CD8-positive, alpha-beta memory T cell (primary cell): ENCODE measurements around the gene VCX. TPM values are rescaled to one million over a fixed set of nuclear protein-coding genes. Genes with fewer than 3 reads are reported as not detected.

Source experiments
- CTCF ChIA-PET: fragments of 350-600 bp; sonication (Branson Sonifier 250); formaldehyde crosslinking; loops from one replicate; lab custom pipeline; 2021; ENCODE audit warnings: antibody characterized with exemption; lab: Charles Lee
- POLR2A ChIA-PET: fragments of 350-600 bp; sonication (Branson Sonifier 250); formaldehyde crosslinking; loops from one replicate; lab custom pipeline; 2021; ENCODE audit warnings: antibody characterized with exemption; lab: Charles Lee
- DNase-seq, 5 donors: peaks; one replicate each; pipeline versions ENCODE4 v3.0.0 to v3.0.0-alpha.2; 2020 to 2022; ENCODE audit warnings: mixed read lengths in 1 of 5
- H3K27ac ChIP-seq: one replicate; pipeline ENCODE4 v1.7.0; 2013; ENCODE audit warnings: low read depth, mild to moderate bottlenecking, low read length, moderate library complexity
- H3K27me3 ChIP-seq: 2 replicates; pipeline ENCODE4 v1.7.0; 2013; ENCODE audit warnings: low read length, mild to moderate bottlenecking; ENCODE audit not compliant: insufficient read depth, poor library complexity, severe bottlenecking
- H3K36me3 ChIP-seq: 2 replicates; pipeline ENCODE4 v1.7.0; 2013; ENCODE audit warnings: mild to moderate bottlenecking, low read length, moderate library complexity; ENCODE audit not compliant: insufficient read depth
- H3K4me1 ChIP-seq: 2 replicates; pipeline ENCODE4 v1.7.0; 2013; ENCODE audit warnings: mild to moderate bottlenecking, low read length, moderate library complexity; ENCODE audit not compliant: insufficient read depth
- H3K4me3 ChIP-seq: 2 replicates; pipeline ENCODE4 v1.7.0; 2013; ENCODE audit warnings: mild to moderate bottlenecking, low read length
- H3K9me3 ChIP-seq: 2 replicates; pipeline ENCODE4 v1.7.0; 2013; ENCODE audit warnings: mild to moderate bottlenecking, low read length
- H3K27ac Mint-ChIP-seq, 8 donors: one replicate each; pipeline ENCODE4 v1.8.0; 2020 to 2021; ENCODE audit warnings: mixed read lengths in 8 of 8, mild to moderate bottlenecking in 6 of 8, inconsistent platforms in 3 of 8, moderate library complexity in 3 of 8
- H3K27me3 Mint-ChIP-seq, 2 donors: one replicate each; pipeline ENCODE4 v1.8.0; 2020 to 2021; ENCODE audit warnings: mixed read lengths in 2 of 2, mild to moderate bottlenecking in 1 of 2, moderate library complexity in 1 of 2
- H3K36me3 Mint-ChIP-seq, 3 donors: one replicate each; pipeline ENCODE4 v1.8.0; 2020 to 2021; ENCODE audit warnings: mixed read lengths in 3 of 3, inconsistent platforms in 1 of 3, mild to moderate bottlenecking in 1 of 3
- H3K4me1 Mint-ChIP-seq, 3 donors: one replicate each; pipeline ENCODE4 v1.8.0; 2020 to 2021; ENCODE audit warnings: mixed read lengths in 3 of 3, inconsistent platforms in 1 of 3, mild to moderate bottlenecking in 1 of 3
- H3K4me3 Mint-ChIP-seq, 7 donors: one replicate each; pipeline ENCODE4 v1.8.0; 2020 to 2021; ENCODE audit warnings: mixed read lengths in 7 of 7, mild to moderate bottlenecking in 6 of 7, moderate library complexity in 4 of 7, inconsistent platforms in 2 of 7
- H3K9me3 Mint-ChIP-seq, 5 donors: one replicate each; pipeline ENCODE4 v1.8.0; 2020 to 2022; ENCODE audit warnings: mixed read lengths in 5 of 5, mild to moderate bottlenecking in 3 of 5, moderate library complexity in 2 of 5, inconsistent platforms in 1 of 5
- polyA plus RNA-seq: library from polyadenylated mRNA; unstranded; fragments of 300-500 nt; fragmentation: Illumina TruSeq; gene quantifications from one replicate; pipeline ENCODE4 v1.2.3, GENCODE V29; 2021
- total RNA-seq, 2 experiments: library from RNA; stranded (reverse); gene quantifications; one replicate each; pipeline ENCODE4 v1.2.3, GENCODE V29; 2021

The VCX gene
- total and polyA plus RNA-seq, 3 experiments from 2014 or later: not detected

DNA sequence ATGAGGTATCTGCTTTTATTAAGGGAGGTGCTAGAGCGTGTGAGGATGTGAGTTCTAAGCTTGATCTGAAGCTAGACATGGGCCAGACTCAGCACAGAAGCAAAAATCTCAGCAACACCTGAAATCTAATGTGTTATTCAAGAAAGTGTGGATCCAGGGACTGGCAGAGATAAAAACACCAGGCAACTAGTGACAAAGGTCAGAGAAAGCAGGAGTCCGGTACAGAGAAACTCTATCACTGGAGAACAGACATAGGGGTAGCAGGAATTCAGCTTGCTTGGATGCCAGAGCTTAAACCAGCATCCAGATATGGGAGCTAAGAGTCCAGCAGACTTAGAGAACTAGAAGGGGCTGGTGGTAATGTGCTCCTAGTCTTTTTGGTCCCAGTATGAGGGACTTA, 34.0 kb downstream of the VCX start:
- CTCF ChIA-PET: no interaction called here
- no peaks in the 10 kb centered on the region for H3K36me3 ChIP-seq
- no peak overlapping the region for H3K27ac ChIP-seq
- H3K4me1 ChIP-seq: no peaks in the 10 kb centered on the region
- no peak overlapping the region for H3K4me3 Mint-ChIP-seq
- H3K4me3 ChIP-seq: no peak overlapping the region
- POLR2A ChIA-PET: no interaction called here
- no peaks in the 10 kb centered on the region for H3K4me1 Mint-ChIP-seq
- H3K27me3 Mint-ChIP-seq: peaks cover 0 to 2% of the 10 kb centered on the region in 2 donors
- no peaks in the 10 kb centered on the region for H3K9me3 Mint-ChIP-seq
- no peaks in the 10 kb centered on the region for H3K9me3 ChIP-seq
- no peaks in the 10 kb centered on the region for H3K27me3 ChIP-seq
- H3K36me3 Mint-ChIP-seq: no peaks in the 10 kb centered on the region
- no peak for DNase-seq
- no peak overlapping the region for H3K27ac Mint-ChIP-seq

DNA sequence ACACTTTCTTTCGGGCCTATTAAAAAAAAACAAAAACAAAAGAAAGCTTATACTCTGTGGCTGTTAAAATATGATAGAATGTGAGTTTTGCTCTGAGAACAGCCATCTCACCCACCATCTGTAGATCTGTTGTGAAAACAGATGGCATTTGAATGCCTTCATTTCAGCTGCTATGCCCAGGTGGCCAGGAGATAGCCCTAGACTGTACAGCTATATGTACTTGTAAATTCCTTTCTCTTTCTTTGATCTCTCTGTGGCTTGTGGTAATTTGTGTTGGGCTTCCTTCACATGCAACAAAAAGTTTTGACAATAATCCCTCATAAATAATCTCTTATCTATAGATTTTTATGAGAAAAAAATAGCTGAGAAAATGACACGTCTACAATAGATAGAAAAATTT, 46.2 kb downstream of the VCX start:
- Histone ChIP-seq H3K4me1 (no peaks in the 10 kb centered on the region), H3K9me3 (no peaks in the 10 kb centered on the region), H3K27me3 (no peaks in the 10 kb centered on the region), H3K36me3 (no peaks in the 10 kb centered on the region), H3K27ac (no peak overlapping the region), H3K4me3 (no peak overlapping the region)
- POLR2A ChIA-PET: no interaction called here
- peaks cover 0 to 2% (median 0%) of the 10 kb centered on the region in 5 donors for H3K9me3 Mint-ChIP-seq
- H3K4me3 Mint-ChIP-seq: no peak overlapping the region
- peaks cover 0 to 4% of the 10 kb centered on the region in 2 donors for H3K27me3 Mint-ChIP-seq
- no peak overlapping the region for H3K27ac Mint-ChIP-seq
- DNase-seq: no peak
- H3K36me3 Mint-ChIP-seq: peaks cover 0 to 3% (median 0%) of the 10 kb centered on the region in 3 donors
- peaks cover 3 to 9% (median 6%) of the 10 kb centered on the region in 3 donors for H3K4me1 Mint-ChIP-seq
- CTCF ChIA-PET: no interaction called here

DNA sequence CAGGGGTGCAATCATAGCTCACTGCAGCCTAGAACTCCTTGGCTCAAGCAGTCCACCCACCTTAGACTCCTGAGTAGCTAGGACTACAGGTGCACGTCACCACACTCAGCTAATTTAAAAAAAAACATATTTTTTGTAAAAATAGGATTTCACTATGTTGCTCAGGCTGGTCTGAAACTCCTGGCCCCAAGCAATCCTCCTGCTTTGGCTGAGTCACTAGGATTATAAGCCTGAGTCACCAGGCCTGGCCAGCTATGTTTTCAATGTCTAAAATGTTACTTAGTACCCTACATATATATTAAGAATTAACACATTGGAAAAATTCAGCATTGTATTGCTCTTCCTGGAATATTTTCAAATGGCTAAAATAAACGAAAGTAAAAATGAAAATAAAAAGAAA, 46.7 kb downstream of the VCX start:
- ChIA-PET CTCF (no interaction called here), POLR2A (no interaction called here)
- Histone ChIP-seq H3K4me1 (no peaks in the 10 kb centered on the region), H3K27me3 (no peaks in the 10 kb centered on the region), H3K27ac (no peak overlapping the region), H3K9me3 (no peaks in the 10 kb centered on the region), H3K4me3 (no peak overlapping the region), H3K36me3 (no peaks in the 10 kb centered on the region)
- H3K4me1 Mint-ChIP-seq: peaks cover 3 to 9% (median 6%) of the 10 kb centered on the region in 3 donors
- no peak for DNase-seq
- peaks cover 0 to 2% (median 0%) of the 10 kb centered on the region in 5 donors for H3K9me3 Mint-ChIP-seq
- H3K27ac Mint-ChIP-seq: no peak overlapping the region
- peaks cover 0 to 4% of the 10 kb centered on the region in 2 donors for H3K27me3 Mint-ChIP-seq
- H3K36me3 Mint-ChIP-seq: peaks cover 0 to 3% (median 0%) of the 10 kb centered on the region in 3 donors
- no peak overlapping the region for H3K4me3 Mint-ChIP-seq

DNA sequence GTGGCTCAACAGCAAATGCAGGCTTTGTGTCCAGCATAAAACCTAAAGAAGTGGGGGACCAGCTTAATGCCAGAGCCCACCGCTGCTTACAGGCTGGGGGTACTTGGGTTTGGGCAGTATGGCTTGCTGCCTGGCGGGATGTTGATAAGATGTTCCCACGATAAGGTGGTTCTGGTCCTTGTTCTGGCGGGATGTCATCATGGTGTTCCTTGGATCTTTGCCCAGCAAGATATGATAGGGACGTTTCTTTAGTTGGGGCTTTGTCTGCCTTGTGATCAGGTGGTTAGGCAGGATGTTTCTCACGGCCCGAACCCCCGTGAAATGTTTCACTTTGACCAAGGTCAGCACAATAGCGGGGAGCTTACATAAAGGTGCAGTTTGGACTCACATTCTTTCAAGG, 49.0 kb downstream of the VCX start:
- Histone ChIP-seq H3K4me1 (no peaks in the 10 kb centered on the region), H3K36me3 (no peaks in the 10 kb centered on the region), H3K9me3 (no peaks in the 10 kb centered on the region), H3K27ac (no peak overlapping the region), H3K27me3 (no peaks in the 10 kb centered on the region), H3K4me3 (no peak overlapping the region)
- DNase-seq: no peak
- no peak overlapping the region for H3K27ac Mint-ChIP-seq
- ChIA-PET CTCF (no interaction called here), POLR2A (no interaction called here)
- H3K27me3 Mint-ChIP-seq: no peaks in the 10 kb centered on the region
- H3K36me3 Mint-ChIP-seq: peaks cover 2 to 5% (median 3%) of the 10 kb centered on the region in 3 donors
- H3K4me1 Mint-ChIP-seq: peaks cover 3 to 9% (median 6%) of the 10 kb centered on the region in 3 donors
- no peak overlapping the region for H3K4me3 Mint-ChIP-seq
- peaks cover 0 to 2% (median 0%) of the 10 kb centered on the region in 5 donors for H3K9me3 Mint-ChIP-seq

Other genes with a start within 250 kb of the VCX start
- gene PNPLA4, start 84.2 kb downstream of the VCX start, total RNA-seq: 10 to 100 TPM in 1 of 2 experiments, 1 to 10 TPM in 1; 8.5 to 10.0 TPM
- 14.0 TPM for gene PNPLA4, start 84.2 kb downstream of the VCX start, polyA plus RNA-seq